ENCODE data around the gene ACSM4.
"Not testable (repeated sequence)": the region's sequence is repeated elsewhere in the genome, so short reads cannot be mapped to it uniquely, and the experiment has no call there.

ACSM4 gene

DNA sequence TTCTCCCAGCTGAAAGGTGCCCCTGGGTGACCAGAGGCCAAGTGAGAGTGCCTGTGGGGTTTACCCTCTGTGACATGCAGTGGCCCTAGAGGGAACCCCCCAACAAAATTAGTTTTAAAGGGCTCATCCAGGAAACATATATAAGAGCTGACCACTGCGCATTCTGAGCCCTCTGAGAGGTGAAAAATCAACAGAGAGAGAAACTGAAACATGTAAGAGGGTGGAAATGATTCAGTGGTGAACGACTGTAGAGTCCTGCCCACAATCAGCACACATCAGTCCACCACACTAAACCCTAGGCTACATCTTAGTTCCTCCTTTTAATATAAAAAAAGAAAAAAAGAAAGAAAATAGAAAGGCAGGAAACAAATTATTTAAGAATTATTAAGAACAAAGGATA is 21.0 kb upstream of the ACSM4 start:
- no peak for DNase-seq (ENCODE audit: low read depth)
- H3K4me3 ChIP-seq (ENCODE audit: low read depth, low read length), result no peak overlapping the region
- TF ChIP-seq, protein P1, sequence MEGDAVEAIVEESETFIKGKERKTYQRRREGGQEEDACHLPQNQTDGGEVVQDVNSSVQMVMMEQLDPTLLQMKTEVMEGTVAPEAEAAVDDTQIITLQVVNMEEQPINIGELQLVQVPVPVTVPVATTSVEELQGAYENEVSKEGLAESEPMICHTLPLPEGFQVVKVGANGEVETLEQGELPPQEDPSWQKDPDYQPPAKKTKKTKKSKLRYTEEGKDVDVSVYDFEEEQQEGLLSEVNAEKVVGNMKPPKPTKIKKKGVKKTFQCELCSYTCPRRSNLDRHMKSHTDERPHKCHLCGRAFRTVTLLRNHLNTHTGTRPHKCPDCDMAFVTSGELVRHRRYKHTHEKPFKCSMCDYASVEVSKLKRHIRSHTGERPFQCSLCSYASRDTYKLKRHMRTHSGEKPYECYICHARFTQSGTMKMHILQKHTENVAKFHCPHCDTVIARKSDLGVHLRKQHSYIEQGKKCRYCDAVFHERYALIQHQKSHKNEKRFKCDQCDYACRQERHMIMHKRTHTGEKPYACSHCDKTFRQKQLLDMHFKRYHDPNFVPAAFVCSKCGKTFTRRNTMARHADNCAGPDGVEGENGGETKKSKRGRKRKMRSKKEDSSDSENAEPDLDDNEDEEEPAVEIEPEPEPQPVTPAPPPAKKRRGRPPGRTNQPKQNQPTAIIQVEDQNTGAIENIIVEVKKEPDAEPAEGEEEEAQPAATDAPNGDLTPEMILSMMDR (conservative IDR thresholded peaks at IDR 0.05; ENCODE audit: low read depth, low read length), result no peak

DNA sequence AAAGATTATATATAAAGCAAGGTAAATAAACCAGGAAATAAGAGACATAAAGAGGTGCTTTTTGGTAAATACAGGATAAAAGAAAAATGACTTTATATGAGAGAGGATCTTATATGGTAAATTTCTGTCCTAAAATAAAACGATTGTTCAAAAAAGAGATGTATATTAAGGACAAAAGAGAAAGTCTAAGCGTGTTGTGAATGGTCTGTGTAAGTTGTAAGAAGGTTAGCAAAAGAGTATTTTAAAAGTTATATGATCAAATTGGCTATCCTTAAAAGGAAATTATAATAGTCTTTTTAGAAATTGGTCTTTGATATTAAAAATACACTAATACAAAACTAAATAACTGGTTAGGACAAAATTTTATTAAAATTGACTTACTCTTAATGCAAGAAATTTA is 14.1 kb upstream of the ACSM4 start:
- no peak overlapping the region for H3K4me3 ChIP-seq (ENCODE audit: low read depth, low read length)
- peak; percentile 3 for DNase-seq (ENCODE audit: low read depth)
- TF ChIP-seq, protein P1 (conservative IDR thresholded peaks at IDR 0.05; ENCODE audit: low read depth, low read length), result no peak

DNA sequence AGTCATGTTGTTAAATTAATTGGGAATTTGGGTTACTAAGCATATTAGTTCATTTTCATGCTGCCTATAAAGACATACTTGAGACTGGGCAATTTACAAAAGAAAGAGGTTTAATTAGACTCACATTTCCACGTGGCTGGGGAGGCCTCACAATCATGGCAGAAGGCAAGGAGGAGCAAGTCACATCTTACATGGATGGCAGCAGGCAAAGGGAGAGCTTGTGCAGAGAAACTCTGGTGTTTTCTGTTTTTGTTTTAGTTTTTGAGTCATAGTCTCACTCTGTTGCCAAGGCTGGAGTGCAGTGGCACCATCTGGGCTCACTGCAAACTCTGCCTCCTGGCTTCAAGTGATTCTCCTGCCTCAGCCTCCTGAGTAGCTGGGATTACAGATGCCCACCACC is 13.3 kb upstream of the ACSM4 start:
- H3K4me3 ChIP-seq (ENCODE audit: low read depth, low read length); DNase-seq (ENCODE audit: low read depth): not testable (repeated sequence)

DNA sequence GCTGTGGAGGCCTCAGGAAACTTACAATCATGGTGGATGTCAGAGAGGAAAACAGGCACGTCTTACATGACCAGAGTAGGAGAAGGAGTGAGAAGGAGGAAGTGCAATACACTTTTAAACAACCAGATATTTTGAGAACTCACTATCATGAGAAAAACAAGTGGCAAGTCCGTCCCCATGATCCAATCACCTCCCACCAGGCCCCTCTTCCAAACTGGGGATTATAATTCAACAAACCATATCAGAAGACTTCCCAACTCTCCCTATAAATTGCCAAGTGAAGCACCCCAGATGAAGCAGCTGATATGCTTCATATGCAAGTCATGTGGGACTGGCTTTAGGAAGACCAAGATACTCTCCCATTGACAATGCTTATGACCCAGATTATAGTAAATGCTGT is 11.6 kb upstream of the ACSM4 start:
- TF ChIP-seq, protein P1 (conservative IDR thresholded peaks at IDR 0.05; ENCODE audit: low read depth, low read length), result no peak

DNA sequence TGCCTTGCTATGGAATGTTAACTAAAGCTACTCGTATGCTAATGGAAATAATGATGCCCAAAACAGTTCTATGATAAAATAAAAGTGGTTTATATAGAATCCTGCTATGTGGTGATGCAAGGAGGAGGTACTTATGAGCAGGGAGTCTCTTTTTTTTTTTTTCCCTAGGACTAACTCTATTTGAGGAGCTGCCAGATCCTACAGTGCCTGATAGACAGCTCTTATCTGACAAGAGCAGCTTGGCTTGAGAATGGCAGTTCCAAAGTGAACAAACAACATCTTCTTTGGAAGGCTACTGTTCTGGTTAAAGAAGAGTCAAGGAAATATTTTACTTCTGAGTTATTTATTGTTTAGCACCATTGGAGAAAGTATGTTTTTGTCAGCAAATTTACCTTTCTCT is 10.2 kb upstream of the ACSM4 start:
- TF ChIP-seq, protein P1 (conservative IDR thresholded peaks at IDR 0.05; ENCODE audit: low read depth, low read length), result no peak
- no peak for DNase-seq (ENCODE audit: low read depth)
- no peak overlapping the region for H3K4me3 ChIP-seq (ENCODE audit: low read depth, low read length)

More for the DNA sequence above, 11.6 kb upstream of the ACSM4 start:
- no peak for DNase-seq (ENCODE audit: low read depth)
- no peak overlapping the region for H3K4me3 ChIP-seq (ENCODE audit: low read depth, low read length)

DNA sequence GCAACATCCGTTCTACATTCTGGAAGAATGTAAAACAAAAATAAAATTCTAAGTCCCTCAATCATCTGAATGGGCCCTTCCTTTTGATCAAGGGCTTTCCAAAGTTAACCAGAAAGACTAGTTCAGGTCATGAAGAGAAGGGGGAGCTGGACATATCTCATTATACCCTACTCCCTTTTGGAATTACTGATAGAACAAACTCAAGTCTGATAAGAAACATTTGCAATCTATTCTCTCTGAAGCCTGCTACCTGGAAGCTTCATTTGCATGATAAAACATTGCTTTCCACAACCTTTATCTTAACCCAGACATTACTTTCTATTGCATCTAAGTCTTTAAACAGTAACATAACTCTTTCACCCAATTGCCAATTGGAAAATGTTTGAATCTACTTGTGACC is 8.3 kb upstream of the ACSM4 start:
- no peak overlapping the region for H3K4me3 ChIP-seq (ENCODE audit: low read depth, low read length)
- DNase-seq (ENCODE audit: low read depth), result no peak
- TF ChIP-seq, protein P1 (conservative IDR thresholded peaks at IDR 0.05; ENCODE audit: low read depth, low read length), result no peak

DNA sequence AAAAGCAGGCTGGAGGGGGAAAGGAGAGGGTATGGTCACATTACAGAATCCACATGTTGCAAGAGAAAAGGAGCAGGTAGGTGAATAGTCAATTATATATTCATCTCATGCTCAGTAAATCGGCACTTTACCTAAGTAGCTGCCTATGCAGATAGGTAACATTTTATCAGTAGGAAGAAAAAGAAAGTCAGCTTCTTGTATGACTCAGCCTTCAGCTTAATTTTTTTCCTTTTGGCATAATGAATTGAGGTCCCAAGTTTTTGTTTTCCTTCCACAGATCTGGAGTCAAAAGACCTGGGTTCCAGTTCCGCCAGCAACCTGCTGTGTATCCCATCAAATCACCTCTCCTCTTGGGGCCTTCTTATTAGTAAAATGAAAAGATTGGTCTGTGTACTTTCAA is 6.0 kb upstream of the ACSM4 start:
- TF ChIP-seq, protein P1 (conservative IDR thresholded peaks at IDR 0.05; ENCODE audit: low read depth, low read length), result no peak
- no peak overlapping the region for H3K4me3 ChIP-seq (ENCODE audit: low read depth, low read length)
- no peak for DNase-seq (ENCODE audit: low read depth)

Data from choroid plexus epithelial cell (primary cell).